Suprapubic skin (tissue), 3 donors: ENCODE measurements around the gene NBEA.

Experiments used
- CTCF ChIP-seq, 2 donors: fragments of 200-600 bp in 1 of 2; fragments of 450-650 bp in 1 of 2; sonication (generic) in 1 of 2; IDR thresholded peaks; one replicate each; pipeline ENCODE4 v1.5.1; 2016 to 2019; ENCODE audit warnings: antibody characterized with exemption in 2 of 2, mild to moderate bottlenecking in 1 of 2, moderate library complexity in 1 of 2
- POLR2A ChIP-seq, 2 donors: fragments of 450-650 bp; IDR thresholded peaks; one replicate each; pipeline ENCODE4 v1.6.1; 2017; ENCODE audit warnings: antibody characterized with exemption in 2 of 2, mild to moderate bottlenecking in 2 of 2, moderate library complexity in 2 of 2

DNA sequence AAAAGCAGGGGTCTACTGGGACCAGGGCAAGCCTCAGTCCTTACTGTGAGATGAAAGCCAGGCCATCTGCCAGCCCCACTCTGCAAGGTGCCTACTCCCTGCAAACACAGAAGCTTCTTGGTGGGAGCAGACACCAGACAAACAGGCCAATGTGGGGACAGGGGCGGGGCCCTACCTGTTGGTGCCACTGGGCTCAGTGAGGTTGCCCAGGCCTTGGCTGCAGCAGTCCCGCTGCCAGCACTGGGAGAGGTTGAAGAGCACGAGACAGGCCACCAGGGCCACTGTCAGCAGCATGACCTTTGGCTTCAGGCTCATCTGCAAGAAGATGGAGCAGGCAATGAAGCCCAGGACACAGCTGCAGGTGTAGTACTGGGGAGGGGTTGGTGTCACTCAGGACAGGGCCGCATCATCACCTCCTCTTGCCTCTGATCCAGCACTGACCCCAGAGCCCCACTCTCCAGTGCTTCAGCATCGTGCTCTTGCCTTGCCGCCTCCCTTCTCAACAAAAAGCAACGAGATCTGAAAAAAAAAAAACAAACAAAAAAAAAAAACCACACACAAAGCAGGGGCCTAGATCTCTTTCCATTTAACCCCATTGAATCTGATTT is 72.6 kb downstream of the NBEA start:
- TF ChIP-seq POLR2A (IDR thresholded peaks at IDR 0.05) (no peak), CTCF (IDR thresholded peaks at IDR 0.05) (no peak)
